Heart left ventricle (tissue), 13 donors: Measurements from ENCODE around the gene KIAA0753.

Experiments
- POLR2A ChIP-seq, 2 donors: fragments of 450-650 bp; IDR thresholded peaks; one replicate each; pipeline ENCODE4 v1.6.1; 2017; ENCODE audit warnings: antibody characterized with exemption in 2 of 2, mild to moderate bottlenecking in 2 of 2, moderate library complexity in 2 of 2
- TF ChIP-seq, protein P1 (sequence below), 12 donors: fragments of 200-600 bp; sonication (generic) in 4 of 12; IDR thresholded peaks; one replicate each; pipeline versions ENCODE4 v1.5.0 to v1.8.0; 2018 to 2022; ENCODE audit warnings: antibody characterized with exemption in 12 of 12, mild to moderate bottlenecking in 5 of 12
- donor health status: ischemic (EF 13 %, LVEDD 7.1; RV severe dilation, severe dysfunction).
- donor health status: DM: no; HTN: yes; CAD: no.
- donor health status: DM: no; HTN: no; CAD: no.
- donor health status: ischemic (EF 25% LVEDD 6.9; RV normal size, moderate dysfunction).
- donor health status: ischemic (EF 25% LVEDD 5.7; RV mildly dilated, moderate dysfunction).
- donor health status: ischemic (EF 35%, LVEDD 5.7; RV mildly dilated, moderate dysfunction).
- donor health status: nonischemic (EF 11% LVEDD 7.7; RV severe dilation, severe dysfunction).
- donor health status: DM: yes; HTN: yes; CAD: no.
- donor health status: PGD.
- donor health status: ischemic (EF 29% LVEDD 5.4; RV normal size, mild dysfunction).
- donor health status: nonischemic (EF 23%, LVEDD 6.1; RV moderate dilation, normal function).

DNA sequence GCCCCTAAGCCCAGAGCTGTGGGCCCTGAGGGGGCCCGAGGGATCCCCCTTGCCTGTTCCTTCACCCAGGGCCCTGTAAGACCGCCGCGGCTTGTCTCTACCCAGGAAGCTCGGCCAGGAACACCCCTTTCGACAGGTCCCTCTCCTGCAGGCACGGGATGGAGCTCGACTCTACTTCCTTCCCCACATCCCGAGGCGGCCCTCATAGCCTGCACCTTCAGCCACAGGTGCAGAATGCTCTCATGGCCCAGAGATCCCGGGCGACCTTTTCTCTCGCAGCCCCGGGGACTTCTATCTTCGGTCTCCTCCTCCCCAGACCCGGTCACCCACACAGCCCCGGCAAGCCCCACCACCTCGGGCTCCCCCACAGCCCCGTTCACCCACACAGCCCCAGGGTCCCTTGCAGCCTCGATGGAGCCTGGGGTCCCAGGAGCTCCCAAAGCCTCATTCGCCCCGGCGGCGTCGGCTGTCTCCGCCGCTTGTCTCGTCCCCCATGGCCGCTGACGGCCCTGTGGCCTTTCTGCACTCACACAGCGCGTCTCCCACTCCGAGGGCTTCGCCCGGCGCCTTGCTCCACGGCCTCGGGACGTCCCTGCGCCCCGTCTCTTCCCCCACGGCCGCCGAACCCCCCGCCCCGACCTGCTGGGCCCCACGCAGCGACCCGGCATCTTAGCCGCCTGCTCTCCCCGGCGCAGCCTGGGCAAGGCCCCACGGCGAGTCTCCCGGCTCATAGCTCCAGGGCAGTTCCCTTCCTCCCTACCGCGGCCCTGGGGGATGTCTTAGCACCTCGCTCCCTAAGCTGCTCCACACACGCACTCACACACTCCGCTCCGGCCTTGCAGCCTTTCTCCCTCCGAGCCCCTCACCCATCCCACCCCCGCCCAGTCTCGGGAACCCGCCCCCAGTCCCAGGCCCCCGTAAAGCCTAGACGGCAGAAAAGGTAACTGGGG, 650 bp downstream of the KIAA0753 start:
- TF ChIP-seq, protein P1, sequence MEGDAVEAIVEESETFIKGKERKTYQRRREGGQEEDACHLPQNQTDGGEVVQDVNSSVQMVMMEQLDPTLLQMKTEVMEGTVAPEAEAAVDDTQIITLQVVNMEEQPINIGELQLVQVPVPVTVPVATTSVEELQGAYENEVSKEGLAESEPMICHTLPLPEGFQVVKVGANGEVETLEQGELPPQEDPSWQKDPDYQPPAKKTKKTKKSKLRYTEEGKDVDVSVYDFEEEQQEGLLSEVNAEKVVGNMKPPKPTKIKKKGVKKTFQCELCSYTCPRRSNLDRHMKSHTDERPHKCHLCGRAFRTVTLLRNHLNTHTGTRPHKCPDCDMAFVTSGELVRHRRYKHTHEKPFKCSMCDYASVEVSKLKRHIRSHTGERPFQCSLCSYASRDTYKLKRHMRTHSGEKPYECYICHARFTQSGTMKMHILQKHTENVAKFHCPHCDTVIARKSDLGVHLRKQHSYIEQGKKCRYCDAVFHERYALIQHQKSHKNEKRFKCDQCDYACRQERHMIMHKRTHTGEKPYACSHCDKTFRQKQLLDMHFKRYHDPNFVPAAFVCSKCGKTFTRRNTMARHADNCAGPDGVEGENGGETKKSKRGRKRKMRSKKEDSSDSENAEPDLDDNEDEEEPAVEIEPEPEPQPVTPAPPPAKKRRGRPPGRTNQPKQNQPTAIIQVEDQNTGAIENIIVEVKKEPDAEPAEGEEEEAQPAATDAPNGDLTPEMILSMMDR (IDR thresholded peaks at IDR 0.05) = no peak
- TF ChIP-seq POLR2A (IDR thresholded peaks at IDR 0.05) = no peak
